HepG2 (cell line): ENCODE data around the gene AMIGO3. TPM values are rescaled to one million over a fixed set of nuclear protein-coding genes. Genes with fewer than 3 reads are reported as not detected.

Experiments
- GTF3A ChIP-seq: sonication (generic); formaldehyde crosslinking; conservative IDR thresholded peaks from 2 replicates; pipeline ENCODE4 v1.4.0; 2020; ENCODE audit warnings: mild to moderate bottlenecking, missing genetic modification reagents
- HNRNPH1 ChIP-seq: fragments of 200-400 bp; formaldehyde crosslinking; optimal IDR thresholded peaks from 2 replicates; pipeline ENCODE3; 2017; ENCODE audit warnings: mild to moderate bottlenecking, low read depth, low read length
- IKZF1 ChIP-seq: fragments of 450-650 bp; IDR thresholded peaks from 2 replicates; pipeline ENCODE4 v1.7.1; 2016
- IKZF4 ChIP-seq: sonication (generic); formaldehyde crosslinking; IDR thresholded peaks from 2 replicates; pipeline ENCODE4 v1.5.1; 2020; ENCODE audit warnings: borderline replicate concordance, mild to moderate bottlenecking, low read depth, missing genetic modification reagents; ENCODE audit errors: not compliant biosample characterization
- NBN ChIP-seq: fragments of 450-650 bp; conservative IDR thresholded peaks from 2 replicates; pipeline ENCODE4 v1.6.1; 2017
- RFXAP ChIP-seq: sonication (generic); formaldehyde crosslinking; IDR thresholded peaks from 2 replicates; pipeline ENCODE4 v1.4.0; 2020; ENCODE audit warnings: missing genetic modification reagents, borderline replicate concordance
- RORA ChIP-seq: sonication (generic); formaldehyde crosslinking; IDR thresholded peaks from 2 replicates; pipeline ENCODE4 v1.5.0; 2020; ENCODE audit warnings: mild to moderate bottlenecking, missing genetic modification reagents, moderate library complexity
- SMAD3 ChIP-seq: sonication (generic); formaldehyde crosslinking; IDR thresholded peaks from 2 replicates; pipeline ENCODE4 v1.4.0; 2020; ENCODE audit warnings: missing genetic modification reagents
- ZKSCAN1 ChIP-seq: fragments of 150-350 bp; IDR thresholded peaks from 2 replicates; pipeline ENCODE4 v1.6.1; 2014; ENCODE audit warnings: low read length
- polyA plus RNA-seq, 8 experiments: library from polyadenylated mRNA; depleted of rRNA in 3 of 8; stranded (reverse) in 7 of 8; unstranded in 1 of 8; fragments of >200 nt; fragmentation: Illumina TruSeq in 4 of 8; extraction: Trizol in 4 of 8; gene quantifications; 2 replicates each; pipeline versions ENCODE4 v1.2.1 to v1.2.3, GENCODE V29; 2011 to 2016; ENCODE audit warnings: low read depth in 4 of 8, missing spikeins in 1 of 8, mixed read lengths in 1 of 8; ENCODE audit not compliant: insufficient read depth in 1 of 8
- total RNA-seq, 5 experiments: library from RNA; depleted of rRNA; stranded (reverse); fragments of >200 nt; fragmentation: Illumina TruSeq; extraction: Trizol; gene quantifications; 2 replicates each; pipeline ENCODE4 v1.2.3, GENCODE V29; 2016; ENCODE audit warnings: low read depth in 1 of 5
- TF ChIP-seq, protein P1 (sequence below): sonication (generic); formaldehyde crosslinking; IDR thresholded peaks from 2 replicates; pipeline ENCODE4 v1.4.0; 2020; ENCODE audit warnings: missing genetic modification reagents, mild to moderate bottlenecking, borderline replicate concordance
- TF ChIP-seq, protein P2 (sequence below): sonication (generic); formaldehyde crosslinking; IDR thresholded peaks from 2 replicates; pipeline ENCODE4 v1.4.0; 2020; ENCODE audit warnings: missing genetic modification reagents
- TF ChIP-seq, protein P3 (sequence below): IDR thresholded peaks from 2 replicates; pipeline ENCODE4 v1.6.1; 2012; ENCODE audit warnings: low read length, improper control_type of control experiment
- TF ChIP-seq, protein P4 (sequence below): sonication (generic); formaldehyde crosslinking; IDR thresholded peaks from 2 replicates; pipeline ENCODE4 v1.4.0; 2020; ENCODE audit warnings: mild to moderate bottlenecking, missing genetic modification reagents
- TF ChIP-seq, protein P5 (sequence below): sonication (generic); formaldehyde crosslinking; IDR thresholded peaks from 2 replicates; pipeline ENCODE4 v1.4.0; 2020; ENCODE audit warnings: low read depth, mild to moderate bottlenecking, missing genetic modification reagents

The AMIGO3 gene
- total and polyA plus RNA-seq, 2 of the 13 experiments (the other 11 are each of a cell fraction or from before 2014, with no cell fraction given), result 0.35 TPM; not detected in 1

DNA sequence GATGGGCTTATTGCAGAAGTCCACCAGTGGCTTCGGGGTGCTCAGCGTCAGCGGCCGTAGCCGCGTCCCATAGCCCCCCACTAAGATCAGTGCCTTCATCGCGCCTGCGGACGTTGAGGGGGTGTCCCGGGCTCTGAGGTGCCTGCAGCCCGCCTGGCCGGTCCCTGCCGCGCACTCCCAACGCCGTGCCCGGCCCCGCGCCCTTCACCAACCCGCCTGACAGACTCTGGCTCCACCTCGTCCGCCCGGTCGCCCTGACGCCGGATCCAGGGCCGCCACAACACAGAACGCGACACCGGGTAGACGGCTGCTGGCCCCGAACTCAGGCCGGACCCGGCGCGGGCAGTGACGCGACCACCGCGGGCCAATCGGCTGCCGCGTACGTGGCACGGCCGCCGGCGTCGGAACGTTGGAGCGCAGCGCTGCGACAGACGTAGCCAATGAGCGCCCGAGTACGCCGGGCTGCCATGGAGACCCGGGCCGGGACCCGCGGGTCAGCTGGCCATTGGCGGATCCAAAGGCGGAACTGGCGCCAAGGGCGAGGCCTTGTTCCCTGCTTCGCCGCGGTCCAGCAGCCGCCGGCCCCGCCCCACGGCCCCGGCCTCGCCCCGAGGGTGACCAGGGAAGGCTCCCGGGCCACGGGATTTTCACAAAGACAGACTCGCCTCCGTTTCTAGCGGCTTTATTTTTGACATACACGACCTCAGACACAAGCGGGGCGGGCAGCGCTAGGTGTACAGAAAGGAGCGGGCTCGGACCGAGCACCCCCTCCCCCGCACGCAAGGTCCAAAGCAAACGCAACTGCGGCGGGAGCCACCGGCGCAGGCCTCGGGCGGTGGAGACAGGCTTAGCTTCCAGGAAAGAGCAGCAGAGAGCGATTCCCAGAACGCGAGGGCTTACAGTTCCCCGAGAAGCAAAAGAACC lies 4.4 kb upstream of the AMIGO3 start, which contains the start of gene GMPPB (continued):
- TF ChIP-seq, protein P1, sequence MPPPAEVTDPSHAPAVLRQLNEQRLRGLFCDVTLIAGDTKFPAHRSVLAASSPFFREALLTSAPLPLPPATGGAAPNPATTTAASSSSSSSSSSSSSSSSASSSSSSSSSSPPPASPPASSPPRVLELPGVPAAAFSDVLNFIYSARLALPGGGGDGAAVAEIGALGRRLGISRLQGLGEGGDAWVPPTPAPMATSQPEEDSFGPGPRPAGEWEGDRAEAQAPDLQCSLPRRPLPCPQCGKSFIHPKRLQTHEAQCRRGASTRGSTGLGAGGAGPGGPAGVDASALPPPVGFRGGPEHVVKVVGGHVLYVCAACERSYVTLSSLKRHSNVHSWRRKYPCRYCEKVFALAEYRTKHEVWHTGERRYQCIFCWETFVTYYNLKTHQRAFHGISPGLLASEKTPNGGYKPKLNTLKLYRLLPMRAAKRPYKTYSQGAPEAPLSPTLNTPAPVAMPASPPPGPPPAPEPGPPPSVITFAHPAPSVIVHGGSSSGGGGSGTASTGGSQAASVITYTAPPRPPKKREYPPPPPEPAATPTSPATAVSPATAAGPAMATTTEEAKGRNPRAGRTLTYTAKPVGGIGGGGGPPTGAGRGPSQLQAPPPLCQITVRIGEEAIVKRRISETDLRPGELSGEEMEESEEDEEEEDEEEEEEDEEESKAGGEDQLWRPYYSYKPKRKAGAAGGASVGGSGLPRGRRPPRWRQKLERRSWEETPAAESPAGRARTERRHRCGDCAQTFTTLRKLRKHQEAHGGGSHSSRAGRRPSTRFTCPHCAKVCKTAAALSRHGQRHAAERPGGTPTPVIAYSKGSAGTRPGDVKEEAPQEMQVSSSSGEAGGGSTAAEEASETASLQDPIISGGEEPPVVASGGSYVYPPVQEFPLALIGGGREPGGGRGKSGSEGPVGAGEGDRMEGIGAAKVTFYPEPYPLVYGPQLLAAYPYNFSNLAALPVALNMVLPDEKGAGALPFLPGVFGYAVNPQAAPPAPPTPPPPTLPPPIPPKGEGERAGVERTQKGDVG, result 0 out of 2 replicates have a peak, but pooled peaks have one; percentile 26
- TF ChIP-seq NBN (no peak), ZKSCAN1 (no peak), IKZF1 (no peak), GTF3A (CRISPR knock-in tag) (no peak; the same call in 1 of the 2 replicates), IKZF4 (no peak), HNRNPH1 (no peak), SMAD3 (0 out of 2 replicates have a peak, but pooled peaks have one; percentile 28), RORA (CRISPR knock-in tag) (no peak), RFXAP (peak; percentile 98)
- TF ChIP-seq, protein P2, sequence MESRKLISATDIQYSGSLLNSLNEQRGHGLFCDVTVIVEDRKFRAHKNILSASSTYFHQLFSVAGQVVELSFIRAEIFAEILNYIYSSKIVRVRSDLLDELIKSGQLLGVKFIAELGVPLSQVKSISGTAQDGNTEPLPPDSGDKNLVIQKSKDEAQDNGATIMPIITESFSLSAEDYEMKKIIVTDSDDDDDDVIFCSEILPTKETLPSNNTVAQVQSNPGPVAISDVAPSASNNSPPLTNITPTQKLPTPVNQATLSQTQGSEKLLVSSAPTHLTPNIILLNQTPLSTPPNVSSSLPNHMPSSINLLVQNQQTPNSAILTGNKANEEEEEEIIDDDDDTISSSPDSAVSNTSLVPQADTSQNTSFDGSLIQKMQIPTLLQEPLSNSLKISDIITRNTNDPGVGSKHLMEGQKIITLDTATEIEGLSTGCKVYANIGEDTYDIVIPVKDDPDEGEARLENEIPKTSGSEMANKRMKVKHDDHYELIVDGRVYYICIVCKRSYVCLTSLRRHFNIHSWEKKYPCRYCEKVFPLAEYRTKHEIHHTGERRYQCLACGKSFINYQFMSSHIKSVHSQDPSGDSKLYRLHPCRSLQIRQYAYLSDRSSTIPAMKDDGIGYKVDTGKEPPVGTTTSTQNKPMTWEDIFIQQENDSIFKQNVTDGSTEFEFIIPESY (CRISPR knock-in tag), result no peak
- TF ChIP-seq, protein P3, sequence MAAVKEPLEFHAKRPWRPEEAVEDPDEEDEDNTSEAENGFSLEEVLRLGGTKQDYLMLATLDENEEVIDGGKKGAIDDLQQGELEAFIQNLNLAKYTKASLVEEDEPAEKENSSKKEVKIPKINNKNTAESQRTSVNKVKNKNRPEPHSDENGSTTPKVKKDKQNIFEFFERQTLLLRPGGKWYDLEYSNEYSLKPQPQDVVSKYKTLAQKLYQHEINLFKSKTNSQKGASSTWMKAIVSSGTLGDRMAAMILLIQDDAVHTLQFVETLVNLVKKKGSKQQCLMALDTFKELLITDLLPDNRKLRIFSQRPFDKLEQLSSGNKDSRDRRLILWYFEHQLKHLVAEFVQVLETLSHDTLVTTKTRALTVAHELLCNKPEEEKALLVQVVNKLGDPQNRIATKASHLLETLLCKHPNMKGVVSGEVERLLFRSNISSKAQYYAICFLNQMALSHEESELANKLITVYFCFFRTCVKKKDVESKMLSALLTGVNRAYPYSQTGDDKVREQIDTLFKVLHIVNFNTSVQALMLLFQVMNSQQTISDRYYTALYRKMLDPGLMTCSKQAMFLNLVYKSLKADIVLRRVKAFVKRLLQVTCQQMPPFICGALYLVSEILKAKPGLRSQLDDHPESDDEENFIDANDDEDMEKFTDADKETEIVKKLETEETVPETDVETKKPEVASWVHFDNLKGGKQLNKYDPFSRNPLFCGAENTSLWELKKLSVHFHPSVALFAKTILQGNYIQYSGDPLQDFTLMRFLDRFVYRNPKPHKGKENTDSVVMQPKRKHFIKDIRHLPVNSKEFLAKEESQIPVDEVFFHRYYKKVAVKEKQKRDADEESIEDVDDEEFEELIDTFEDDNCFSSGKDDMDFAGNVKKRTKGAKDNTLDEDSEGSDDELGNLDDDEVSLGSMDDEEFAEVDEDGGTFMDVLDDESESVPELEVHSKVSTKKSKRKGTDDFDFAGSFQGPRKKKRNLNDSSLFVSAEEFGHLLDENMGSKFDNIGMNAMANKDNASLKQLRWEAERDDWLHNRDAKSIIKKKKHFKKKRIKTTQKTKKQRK, result no peak
- TF ChIP-seq, protein P4, sequence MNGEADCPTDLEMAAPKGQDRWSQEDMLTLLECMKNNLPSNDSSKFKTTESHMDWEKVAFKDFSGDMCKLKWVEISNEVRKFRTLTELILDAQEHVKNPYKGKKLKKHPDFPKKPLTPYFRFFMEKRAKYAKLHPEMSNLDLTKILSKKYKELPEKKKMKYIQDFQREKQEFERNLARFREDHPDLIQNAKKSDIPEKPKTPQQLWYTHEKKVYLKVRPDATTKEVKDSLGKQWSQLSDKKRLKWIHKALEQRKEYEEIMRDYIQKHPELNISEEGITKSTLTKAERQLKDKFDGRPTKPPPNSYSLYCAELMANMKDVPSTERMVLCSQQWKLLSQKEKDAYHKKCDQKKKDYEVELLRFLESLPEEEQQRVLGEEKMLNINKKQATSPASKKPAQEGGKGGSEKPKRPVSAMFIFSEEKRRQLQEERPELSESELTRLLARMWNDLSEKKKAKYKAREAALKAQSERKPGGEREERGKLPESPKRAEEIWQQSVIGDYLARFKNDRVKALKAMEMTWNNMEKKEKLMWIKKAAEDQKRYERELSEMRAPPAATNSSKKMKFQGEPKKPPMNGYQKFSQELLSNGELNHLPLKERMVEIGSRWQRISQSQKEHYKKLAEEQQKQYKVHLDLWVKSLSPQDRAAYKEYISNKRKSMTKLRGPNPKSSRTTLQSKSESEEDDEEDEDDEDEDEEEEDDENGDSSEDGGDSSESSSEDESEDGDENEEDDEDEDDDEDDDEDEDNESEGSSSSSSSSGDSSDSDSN (CRISPR knock-in tag), result peak; percentile 59
- TF ChIP-seq, protein P5, sequence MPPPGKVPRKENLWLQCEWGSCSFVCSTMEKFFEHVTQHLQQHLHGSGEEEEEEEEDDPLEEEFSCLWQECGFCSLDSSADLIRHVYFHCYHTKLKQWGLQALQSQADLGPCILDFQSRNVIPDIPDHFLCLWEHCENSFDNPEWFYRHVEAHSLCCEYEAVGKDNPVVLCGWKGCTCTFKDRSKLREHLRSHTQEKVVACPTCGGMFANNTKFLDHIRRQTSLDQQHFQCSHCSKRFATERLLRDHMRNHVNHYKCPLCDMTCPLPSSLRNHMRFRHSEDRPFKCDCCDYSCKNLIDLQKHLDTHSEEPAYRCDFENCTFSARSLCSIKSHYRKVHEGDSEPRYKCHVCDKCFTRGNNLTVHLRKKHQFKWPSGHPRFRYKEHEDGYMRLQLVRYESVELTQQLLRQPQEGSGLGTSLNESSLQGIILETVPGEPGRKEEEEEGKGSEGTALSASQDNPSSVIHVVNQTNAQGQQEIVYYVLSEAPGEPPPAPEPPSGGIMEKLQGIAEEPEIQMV (CRISPR knock-in tag), result peak; percentile 51; the same call in 1 of the 2 replicates
